Ramos (cell line): ENCODE data around the gene CNOT2.

Source experiments
- in situ Hi-C: fragments of 300-500 bp; cut with MboI; formaldehyde crosslinking; loops from one replicate; pipeline ENCODE4 v1.14.3; 2022; ENCODE audit warnings: low sequenced_read_pairs; ENCODE audit not compliant: unreplicated experiment

The CNOT2 gene

GRCh38 chr12:70242695-70243509 is at the start of gene CNOT2:
Gene CNOT2, plus strand, starts transcription at chr12:70243433. Its CDS starts 34,794 bp downstream, at chr12:70278227.
- in situ Hi-C loops = loop anchor here (10.0 kb wide), 1 partner anchor 338 kb away; no protein-coding TSS in a partner anchor

GRCh38 chr12:70194076-70194475 is 49.2 kb upstream of the CNOT2 start:
- in situ Hi-C loops = no loop called here

GRCh38 chr12:70196811-70197281 is 46.4 kb upstream of the CNOT2 start:
- in situ Hi-C loops = no loop called here

- in situ Hi-C loops = no loop called here
Observed at GRCh38 chr12:70197345-70197744, 45.9 kb upstream of the CNOT2 start.

- in situ Hi-C loops = no loop called here
Observed at GRCh38 chr12:70213707-70214106, 29.5 kb upstream of the CNOT2 start.

- in situ Hi-C loops = no loop called here
Observed at GRCh38 chr12:70214972-70215617, 28.1 kb upstream of the CNOT2 start.

- in situ Hi-C loops = no loop called here
Observed at GRCh38 chr12:70217416-70217815, 25.8 kb upstream of the CNOT2 start.

GRCh38 chr12:70221626-70222025 is 21.6 kb upstream of the CNOT2 start:
- in situ Hi-C loops = no loop called here

- in situ Hi-C loops = no loop called here
Observed at GRCh38 chr12:70227911-70228310, 15.3 kb upstream of the CNOT2 start.

- in situ Hi-C loops = no loop called here
Observed at GRCh38 chr12:70230934-70231606, 12.2 kb upstream of the CNOT2 start.

- in situ Hi-C loops = no loop called here
Observed at GRCh38 chr12:70236990-70237389, 6.2 kb upstream of the CNOT2 start.

- in situ Hi-C loops = loop anchor here (10.0 kb wide), 1 partner anchor 336 kb away; no protein-coding TSS in a partner anchor
Observed at GRCh38 chr12:70240673-70241072, 2.6 kb upstream of the CNOT2 start.

GRCh38 chr12:70241845-70242244 is 1.4 kb upstream of the CNOT2 start:
- in situ Hi-C loops = loop anchor here (10.0 kb wide), 1 partner anchor 337 kb away; no protein-coding TSS in a partner anchor

- in situ Hi-C loops = loop anchor here (10.0 kb wide), 1 partner anchor 339 kb away; no protein-coding TSS in a partner anchor
Observed at GRCh38 chr12:70243510-70244371, 508 bp downstream of the CNOT2 start.

- in situ Hi-C loops = loop anchor here (10.0 kb wide), 1 partner anchor 340 kb away; no protein-coding TSS in a partner anchor
Observed at GRCh38 chr12:70244409-70244808, 1.2 kb downstream of the CNOT2 start.

GRCh38 chr12:70245458-70245857 is 2.2 kb downstream of the CNOT2 start:
- in situ Hi-C loops = loop anchor here (10.0 kb wide), 1 partner anchor 341 kb away; no protein-coding TSS in a partner anchor

- in situ Hi-C loops = loop anchor here (10.0 kb wide), 1 partner anchor 342 kb away; no protein-coding TSS in a partner anchor
Observed at GRCh38 chr12:70246580-70246979, 3.3 kb downstream of the CNOT2 start.

- in situ Hi-C loops = loop anchor here (10.0 kb wide), 1 partner anchor 343 kb away; no protein-coding TSS in a partner anchor
Observed at GRCh38 chr12:70247653-70248199, 4.5 kb downstream of the CNOT2 start.

GRCh38 chr12:70248876-70249275 is 5.6 kb downstream of the CNOT2 start:
- in situ Hi-C loops = loop anchor here (10.0 kb wide), 1 partner anchor 344 kb away; no protein-coding TSS in a partner anchor
